GM12801 (cell line): ENCODE measurements around the gene XCR1.

Experiments used
- CTCF ChIP-seq: IDR thresholded peaks from one replicate; pipeline ENCODE4 v1.5.1; 2011; ENCODE audit warnings: control low read depth; ENCODE audit not compliant: insufficient read length; ENCODE audit errors: extremely low read depth

The XCR1 gene

GRCh38 chr3:45981346-45982074 lies 45.8 kb downstream of the XCR1 start:
- TF ChIP-seq CTCF, result no peak

GRCh38 chr3:45980819-45981218 lies 46.5 kb downstream of the XCR1 start:
- no peak for TF ChIP-seq CTCF

GRCh38 chr3:45980229-45980813 lies 47.0 kb downstream of the XCR1 start:
- no peak for TF ChIP-seq CTCF

GRCh38 chr3:45979378-45979777 lies 47.9 kb downstream of the XCR1 start:
- TF ChIP-seq CTCF, result no peak

GRCh38 chr3:45978006-45978761 lies 49.1 kb downstream of the XCR1 start:
- TF ChIP-seq CTCF, result no peak

GRCh38 chr3:45976191-45977091 lies 50.8 kb downstream of the XCR1 start:
- no peak for TF ChIP-seq CTCF

GRCh38 chr3:45975686-45976085 lies 51.6 kb downstream of the XCR1 start:
- TF ChIP-seq CTCF, result no peak
